ENCODE measurements around the gene POU4F1. TPM values are rescaled to one million over a fixed set of nuclear protein-coding genes. Genes with fewer than 3 reads are reported as not detected.

POU4F1 gene
- total RNA-seq, 1 experiment from 2014 or later = 0.29 TPM

GRCh38 chr13:78592584-78592983 lies 10.8 kb downstream of the POU4F1 start:
- no peak for DNase-seq (ENCODE audit: low read depth)

GRCh38 chr13:78589206-78589605 lies 14.1 kb downstream of the POU4F1 start:
- DNase-seq (ENCODE audit: low read depth) = peak; percentile 32

GRCh38 chr13:78587395-78587794 lies 16.0 kb downstream of the POU4F1 start:
- DNase-seq (ENCODE audit: low read depth) = no peak

- no peak for DNase-seq (ENCODE audit: low read depth)
These were observed 16.6 kb downstream of the POU4F1 start for GRCh38 chr13:78586706-78587105.

GRCh38 chr13:78576261-78576660 lies 27.1 kb downstream of the POU4F1 start:
- no peak for DNase-seq (ENCODE audit: low read depth)

- no peak for DNase-seq (ENCODE audit: low read depth)
These were observed 30.9 kb downstream of the POU4F1 start for GRCh38 chr13:78572459-78572858.

- DNase-seq (ENCODE audit: low read depth) = no peak
These were observed 34.3 kb downstream of the POU4F1 start for GRCh38 chr13:78569029-78569428.

- no peak for DNase-seq (ENCODE audit: low read depth)
These were observed 36.7 kb downstream of the POU4F1 start for GRCh38 chr13:78566631-78567030.

GRCh38 chr13:78562237-78562889 lies 41.0 kb downstream of the POU4F1 start:
- no peak for DNase-seq (ENCODE audit: low read depth)

Other genes starting within 250 kb of the POU4F1 start
- gene OBI1, start 55.6 kb upstream of the POU4F1 start, total RNA-seq (2014; rRNA removed) = 23.6 and 24.2 TPM in 2 replicates